HEK293 (cell line): ENCODE results near the gene NRIP3.
A peak's percentile ranks its signal among the peaks of the same experiment; 100 is the strongest.

ENCODE experiments used
- CTCF ChIA-PET: fragments of 350-600 bp; formaldehyde crosslinking; extraction: SDS; loops from one replicate; lab custom pipeline; 2021; ENCODE audit warnings: antibody characterized with exemption; lab: Yijun Ruan, JAX
- POLR2A ChIA-PET: fragments of 300-600 bp; formaldehyde crosslinking; extraction: SDS; loops from one replicate; lab custom pipeline; 2020; ENCODE audit warnings: antibody characterized with exemption, inconsistent platforms; lab: Yijun Ruan, JAX
- H3K27ac ChIP-seq: fragments of 200-500 bp; sonication (Bioruptor generic); 2 replicates; pipeline ENCODE4 v1.5.1; 2014; ENCODE audit warnings: low read depth, low read length, control low read depth, inconsistent platforms; ENCODE audit errors: extremely low read depth
- H3K36me3 ChIP-seq, 2 experiments: fragments of 200-500 bp in 1 of 2; sonication (Bioruptor generic) in 1 of 2; 1 replicate in 1 of 2; 2 replicates in 1 of 2; pipeline ENCODE4 v1.5.1; 2014 to 2017; ENCODE audit warnings: inconsistent platforms in 2 of 2, low read length in 2 of 2; ENCODE audit not compliant: control insufficient read depth in 2 of 2, insufficient read depth in 1 of 2
- H3K4me1 ChIP-seq: fragments of 200-500 bp; sonication (Bioruptor generic); 2 replicates; pipeline ENCODE4 v1.5.1; 2014; ENCODE audit warnings: mild to moderate bottlenecking, low read length, inconsistent platforms; ENCODE audit not compliant: control insufficient read depth, insufficient read depth
- H3K4me3 ChIP-seq: 2 replicates; pipeline ENCODE4 v1.5.1; 2011; ENCODE audit warnings: low read depth, mild to moderate bottlenecking, control low read depth, low read length, moderate library complexity
- H3K9me3 ChIP-seq: fragments of 200-500 bp; sonication (Bioruptor generic); 2 replicates; pipeline ENCODE4 v1.5.1; 2014; ENCODE audit warnings: low read depth, low read length, inconsistent platforms; ENCODE audit not compliant: control insufficient read depth, insufficient read depth
- GLI4 ChIP-seq: fragments of 450-650 bp; formaldehyde crosslinking; IDR thresholded peaks from 2 replicates; pipeline ENCODE4 v1.5.1; 2016; ENCODE audit warnings: missing biosample characterization, missing genetic modification characterization
- GLIS2 ChIP-seq: fragments of 450-650 bp; formaldehyde crosslinking; IDR thresholded peaks from 2 replicates; pipeline ENCODE4 v1.5.1; 2016; ENCODE audit warnings: missing biosample characterization, missing genetic modification characterization
- HIC1 ChIP-seq: fragments of 450-650 bp; formaldehyde crosslinking; IDR thresholded peaks from 2 replicates; pipeline ENCODE4 v1.5.1; 2016; ENCODE audit warnings: missing biosample characterization, missing genetic modification characterization
- HOXA7 ChIP-seq: sonication (generic); formaldehyde crosslinking; IDR thresholded peaks from 2 replicates; pipeline ENCODE4 v1.8.1; 2022; ENCODE audit warnings: missing genetic modification reagents, borderline replicate concordance
- IKZF3 ChIP-seq: fragments of 450-650 bp; IDR thresholded peaks from 2 replicates; pipeline ENCODE4 v1.5.0; 2018; ENCODE audit warnings: missing biosample characterization, mild to moderate bottlenecking, missing genetic modification characterization, moderate library complexity
- MYNN ChIP-seq: fragments of 450-650 bp; formaldehyde crosslinking; IDR thresholded peaks from 2 replicates; pipeline ENCODE4 v1.5.1; 2016; ENCODE audit warnings: missing biosample characterization, missing genetic modification characterization, borderline replicate concordance
- REPIN1 ChIP-seq: fragments of 450-650 bp; formaldehyde crosslinking; IDR thresholded peaks from 2 replicates; pipeline ENCODE4 v1.5.1; 2017; ENCODE audit warnings: missing biosample characterization, missing genetic modification characterization, low read depth
- TRIM28 ChIP-seq: IDR thresholded peaks from 2 replicates; pipeline ENCODE4 v1.6.1; 2011; ENCODE audit warnings: low read length, control low read depth, borderline replicate concordance
- ZBTB21 ChIP-seq: fragments of 450-650 bp; formaldehyde crosslinking; IDR thresholded peaks from 2 replicates; pipeline ENCODE4 v1.5.1; 2017; ENCODE audit warnings: missing biosample characterization, missing genetic modification characterization
- ZBTB26 ChIP-seq: fragments of 450-650 bp; formaldehyde crosslinking; optimal IDR thresholded peaks from 2 replicates; pipeline ENCODE3; 2016; ENCODE audit warnings: missing biosample characterization, mild to moderate bottlenecking, missing genetic modification characterization
- ZBTB49 ChIP-seq: fragments of 450-650 bp; formaldehyde crosslinking; IDR thresholded peaks from 2 replicates; pipeline ENCODE4 v1.5.1; 2016; ENCODE audit warnings: missing biosample characterization, missing genetic modification characterization, low read depth
- ZFP37 ChIP-seq: fragments of 450-650 bp; formaldehyde crosslinking; IDR thresholded peaks from 2 replicates; pipeline ENCODE4 v1.5.1; 2016; ENCODE audit warnings: missing biosample characterization, missing genetic modification characterization
- ZFP41 ChIP-seq: fragments of 450-650 bp; formaldehyde crosslinking; IDR thresholded peaks from 2 replicates; pipeline ENCODE4 v1.5.1; 2016; ENCODE audit warnings: missing biosample characterization, missing genetic modification characterization, borderline replicate concordance
- ZNF10 ChIP-seq: fragments of 450-650 bp; formaldehyde crosslinking; IDR thresholded peaks from 2 replicates; pipeline ENCODE4 v1.5.1; 2017; ENCODE audit warnings: missing biosample characterization, missing genetic modification characterization
- ZNF132 ChIP-seq: fragments of 450-650 bp; formaldehyde crosslinking; IDR thresholded peaks from 2 replicates; pipeline ENCODE4 v1.5.1; 2017; ENCODE audit warnings: missing biosample characterization, missing genetic modification characterization, borderline replicate concordance
- ZNF155 ChIP-seq: fragments of 450-650 bp; formaldehyde crosslinking; IDR thresholded peaks from 2 replicates; pipeline ENCODE4 v1.5.1; 2016; ENCODE audit warnings: missing biosample characterization, missing genetic modification characterization
- ZNF223 ChIP-seq: fragments of 450-650 bp; formaldehyde crosslinking; IDR thresholded peaks from 2 replicates; pipeline ENCODE4 v1.5.1; 2016; ENCODE audit warnings: missing biosample characterization, missing genetic modification characterization
- ZNF302 ChIP-seq: fragments of 450-650 bp; formaldehyde crosslinking; IDR thresholded peaks from 2 replicates; pipeline ENCODE4 v1.5.1; 2016; ENCODE audit warnings: missing biosample characterization, missing genetic modification characterization, low read depth
- ZNF398 ChIP-seq: fragments of 450-650 bp; formaldehyde crosslinking; IDR thresholded peaks from 2 replicates; pipeline ENCODE4 v1.5.1; 2017; ENCODE audit warnings: missing biosample characterization, missing genetic modification characterization
- ZNF530 ChIP-seq: fragments of 450-650 bp; formaldehyde crosslinking; IDR thresholded peaks from 2 replicates; pipeline ENCODE4 v1.5.1; 2016; ENCODE audit warnings: low read depth, missing biosample characterization, missing genetic modification characterization
- ZNF561 ChIP-seq: fragments of 450-650 bp; IDR thresholded peaks from 2 replicates; pipeline ENCODE4 v1.5.1; 2018; ENCODE audit warnings: missing biosample characterization, missing genetic modification characterization, borderline replicate concordance
- ZNF623 ChIP-seq: fragments of 450-650 bp; formaldehyde crosslinking; IDR thresholded peaks from 2 replicates; pipeline ENCODE4 v1.5.1; 2016; ENCODE audit warnings: missing biosample characterization, missing genetic modification characterization
- ZNF629 ChIP-seq: fragments of 450-650 bp; formaldehyde crosslinking; IDR thresholded peaks from 2 replicates; pipeline ENCODE4 v1.5.1; 2017; ENCODE audit warnings: missing biosample characterization, missing genetic modification characterization
- ZNF843 ChIP-seq: fragments of 450-650 bp; formaldehyde crosslinking; IDR thresholded peaks from 2 replicates; pipeline ENCODE4 v1.5.1; 2016; ENCODE audit warnings: missing biosample characterization, missing genetic modification characterization
- ZSCAN30 ChIP-seq: fragments of 450-650 bp; IDR thresholded peaks from 2 replicates; pipeline ENCODE4 v1.5.1; 2018; ENCODE audit warnings: missing biosample characterization, mild to moderate bottlenecking, missing genetic modification characterization, moderate library complexity

NRIP3 gene

GRCh38 chr11:8964324-8965320 lies 39.2 kb downstream of the NRIP3 start, which contains the start of gene TMEM9B (continued):
- TF ChIP-seq ZBTB26 (tag by site-specific recombination) (peak; percentile 69), ZNF623 (tag by site-specific recombination) (0 out of 2 replicates have a peak, but pooled peaks have one; percentile 7), ZBTB49 (tag by site-specific recombination) (no peak), ZNF530 (tag by site-specific recombination) (no peak), REPIN1 (0 out of 2 replicates have a peak, but pooled peaks have one; percentile 33), ZSCAN30 (tag by site-specific recombination) (peak; percentile 49; the same call in 1 of the 2 replicates), ZNF843 (tag by site-specific recombination) (peak; percentile 32; the same call in 1 of the 2 replicates), ZNF629 (tag by site-specific recombination) (peak; percentile 73), ZNF398 (tag by site-specific recombination) (no peak), GLIS2 (tag by site-specific recombination) (peak; percentile 83), GLI4 (tag by site-specific recombination) (no peak), TRIM28 (no peak)

GRCh38 chr11:8963569-8964323 lies 40.1 kb downstream of the NRIP3 start:
- Histone ChIP-seq H3K4me1 (no peaks in the 10 kb centered on the region), H3K36me3 (peaks cover 0 to 11% of the 10 kb centered on the region in 2 experiments; a peak in 1 of 3 replicates), H3K9me3 (no peaks in the 10 kb centered on the region), H3K4me3 (peak overlapping the region; percentile 89), H3K27ac (peak overlapping the region; percentile 77; the same call in 1 of the 2 replicates)
- CTCF ChIA-PET: interaction anchor here (0.6 to 1.4 kb wide), 4 partner anchors 46 to 735 kb away, joined by 3 to 6 read pairs (median 5); no protein-coding TSS in a partner anchor
- POLR2A ChIA-PET: interaction anchor here (0.6 to 2.1 kb wide), 11 partner anchors 11 to 609 kb away, joined by 3 to 21 read pairs (median 4); partner anchors contain the start of genes AKIP1 and NRIP3
- no peak for TF ChIP-seq ZFP41 (tag by site-specific recombination)
- peak; percentile 22; the same call in 1 of the 2 replicates for TF ChIP-seq HIC1 (tag by site-specific recombination)
- TF ChIP-seq MYNN: no peak
- TF ChIP-seq TRIM28: no peak
- no peak for TF ChIP-seq ZBTB21 (tag by site-specific recombination)
- no peak for TF ChIP-seq ZNF132 (tag by site-specific recombination)
- 0 out of 2 replicates have a peak, but pooled peaks have one; percentile 68 for TF ChIP-seq ZNF561 (tag by site-specific recombination)
- no peak for TF ChIP-seq IKZF3 (tag by site-specific recombination)
- no peak for TF ChIP-seq ZNF10 (tag by site-specific recombination)
- 0 out of 2 replicates have a peak, but pooled peaks have one; percentile 21 for TF ChIP-seq ZNF223 (tag by site-specific recombination)
- no peak for TF ChIP-seq ZNF155 (tag by site-specific recombination)
- no peak for TF ChIP-seq HOXA7 (CRISPR knock-in tag)
- TF ChIP-seq ZFP37 (tag by site-specific recombination): no peak
- no peak for TF ChIP-seq ZNF302 (tag by site-specific recombination)
